HTERT RPE-1 (cell line): ENCODE measurements around the gene HK2.

Experiments used
- in situ Hi-C: fragments of 300-500 bp; cut with MboI; formaldehyde crosslinking; loops from 4 replicates; pipeline ENCODE4 v1.14.3; 2020; ENCODE audit warnings: low sequenced_read_pairs

Gene HK2

DNA sequence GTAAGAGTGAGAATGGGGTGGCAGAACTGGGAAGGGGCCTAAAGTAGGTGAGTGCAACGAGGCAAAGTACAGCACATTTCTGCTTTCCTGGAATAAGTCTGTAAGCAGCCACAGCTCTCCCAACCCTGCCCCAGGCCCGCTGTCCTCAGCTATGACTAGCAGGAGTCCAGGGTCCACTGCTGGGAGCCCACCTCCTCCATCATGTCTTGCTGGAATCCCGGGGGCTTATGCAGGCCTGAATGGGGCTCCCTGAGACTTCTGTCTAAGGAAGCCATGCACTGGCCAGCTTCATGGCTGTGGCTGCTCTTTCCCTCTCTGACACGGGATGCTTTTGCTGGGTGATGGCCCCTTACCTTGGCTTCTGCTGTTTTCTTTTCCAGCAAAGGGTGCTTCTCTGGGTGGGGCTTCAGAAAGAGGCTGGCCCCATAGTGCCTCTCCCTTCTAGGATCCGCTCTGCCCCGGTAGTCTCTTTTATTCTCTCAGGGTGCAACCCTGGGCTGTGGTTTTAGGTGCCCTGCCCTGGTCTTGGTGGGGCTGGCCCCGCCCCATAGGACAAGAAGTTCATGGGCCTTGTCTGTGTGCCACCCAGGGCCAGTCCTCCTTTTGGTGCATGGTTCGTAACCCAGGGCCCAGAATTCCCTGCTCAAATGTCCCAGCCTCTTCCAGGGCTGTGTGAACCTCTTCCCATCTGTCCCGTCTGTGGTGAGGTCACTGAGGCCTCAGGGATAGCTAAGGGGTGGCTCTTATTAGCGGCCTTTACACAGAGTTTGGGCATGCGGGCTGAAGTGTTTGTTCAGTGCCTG lies 90.7 kb downstream of the HK2 start:
- in situ Hi-C loops, result no loop called here

DNA sequence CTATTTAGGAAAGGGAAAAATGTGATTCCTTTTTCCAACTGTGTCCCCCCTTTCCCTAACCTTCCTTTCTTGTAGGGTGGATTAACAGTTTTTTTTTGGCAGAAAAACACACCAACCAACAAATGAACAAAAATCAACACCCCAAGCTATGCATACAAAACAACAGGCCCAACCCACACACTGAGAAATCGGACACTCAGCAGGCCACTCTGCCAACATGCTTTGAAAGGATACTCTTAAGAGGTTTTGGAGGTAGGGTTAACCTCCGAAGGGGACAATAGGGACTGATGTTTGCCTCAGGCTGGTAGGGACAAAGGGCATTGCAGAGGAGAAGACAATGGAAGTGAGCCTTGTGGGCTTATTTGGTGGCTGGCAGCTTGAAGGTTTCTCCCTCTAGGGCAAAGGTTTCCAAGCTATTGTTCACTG lies 91.4 kb downstream of the HK2 start:
- in situ Hi-C loops, result no loop called here

DNA sequence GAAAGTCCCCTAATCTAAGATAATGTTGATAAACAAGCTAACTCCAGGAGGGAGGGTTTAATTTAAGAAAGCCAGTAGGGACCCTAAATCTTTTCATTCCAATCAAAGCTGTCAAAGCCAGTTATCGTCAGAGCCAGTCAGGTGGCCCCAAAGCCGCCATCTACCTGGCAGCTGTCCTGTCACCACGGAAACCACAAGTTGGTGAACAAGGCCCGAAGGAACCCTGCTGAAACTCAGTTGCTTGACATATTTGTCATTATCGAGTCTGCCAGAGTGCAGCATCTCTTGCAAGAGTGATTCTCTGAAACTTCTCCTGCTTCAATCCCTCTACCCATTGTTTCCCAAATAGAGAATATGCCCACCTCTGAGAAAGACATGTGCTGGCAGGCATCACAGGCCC lies 93.7 kb downstream of the HK2 start:
- in situ Hi-C loops, result no loop called here

DNA sequence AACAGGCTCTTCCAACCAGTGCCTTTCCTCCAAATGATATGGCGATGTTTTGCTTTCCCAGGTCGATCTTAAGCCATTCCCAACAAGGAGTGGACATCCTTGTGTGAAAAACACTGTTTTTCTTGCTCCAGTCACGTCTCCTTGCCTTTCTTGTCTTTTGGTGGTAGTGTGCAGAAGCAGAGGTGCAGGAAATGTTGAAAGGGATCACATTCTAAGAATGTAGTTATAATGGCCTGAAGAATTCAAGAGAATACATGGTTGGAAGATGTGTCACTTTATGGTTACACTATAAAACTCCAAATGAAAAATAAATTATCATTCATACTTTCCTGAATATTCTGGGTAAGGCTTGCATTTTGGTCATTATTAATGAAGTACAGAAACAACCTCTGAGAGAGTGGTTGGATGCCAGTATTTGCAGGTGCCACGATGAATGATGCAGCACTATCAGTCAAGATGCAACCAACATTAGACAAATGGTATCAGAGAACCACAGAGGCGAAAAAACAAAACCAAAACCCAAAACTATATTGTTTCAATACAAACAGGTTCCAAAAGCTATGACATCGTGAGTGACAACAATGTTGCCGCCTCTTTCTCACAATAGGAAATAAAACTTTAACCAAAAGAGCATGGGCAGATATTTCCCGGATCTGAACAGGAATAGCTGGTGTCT lies 97.0 kb downstream of the HK2 start:
- in situ Hi-C loops, result no loop called here

DNA sequence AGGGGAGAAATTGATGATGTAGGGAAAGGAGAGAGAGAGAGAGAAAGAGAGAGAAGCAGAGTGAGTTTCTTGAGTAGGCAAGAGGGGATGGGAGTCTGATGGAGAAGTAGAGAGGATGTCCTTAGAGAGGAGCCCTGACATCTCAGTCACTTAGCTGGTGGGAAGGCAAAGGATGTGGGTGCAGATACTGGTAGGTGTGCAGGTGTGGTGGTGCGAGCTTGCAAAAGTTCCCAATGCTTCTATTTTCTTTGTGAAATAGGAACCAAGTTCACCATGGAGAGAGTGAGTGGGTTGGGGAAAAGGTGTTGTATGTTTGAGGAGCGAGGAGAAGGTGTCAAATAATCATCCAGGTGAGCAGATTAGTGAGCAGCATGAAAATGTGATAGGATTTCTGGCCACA lies 98.0 kb downstream of the HK2 start:
- in situ Hi-C loops, result no loop called here

DNA sequence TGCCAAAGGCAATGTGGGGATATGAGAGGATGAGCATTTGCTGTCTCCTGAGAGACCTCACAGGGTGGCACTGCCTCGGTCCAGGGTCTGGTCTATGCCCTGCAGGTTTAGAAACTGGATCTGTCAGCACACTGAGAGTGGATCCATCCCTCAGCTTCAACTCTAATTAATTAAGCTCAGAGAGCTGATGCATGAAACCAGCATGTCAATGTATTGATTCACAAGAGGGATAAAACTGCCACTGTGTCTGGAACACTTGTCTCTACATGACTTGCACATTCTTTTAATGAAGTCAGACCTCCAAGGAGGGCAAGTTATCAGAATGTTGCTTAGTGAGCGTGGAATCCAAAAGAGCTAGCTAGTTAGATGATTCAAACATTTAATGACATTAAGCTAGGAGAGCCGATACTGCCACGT lies 102.1 kb downstream of the HK2 start:
- in situ Hi-C loops, result no loop called here

DNA sequence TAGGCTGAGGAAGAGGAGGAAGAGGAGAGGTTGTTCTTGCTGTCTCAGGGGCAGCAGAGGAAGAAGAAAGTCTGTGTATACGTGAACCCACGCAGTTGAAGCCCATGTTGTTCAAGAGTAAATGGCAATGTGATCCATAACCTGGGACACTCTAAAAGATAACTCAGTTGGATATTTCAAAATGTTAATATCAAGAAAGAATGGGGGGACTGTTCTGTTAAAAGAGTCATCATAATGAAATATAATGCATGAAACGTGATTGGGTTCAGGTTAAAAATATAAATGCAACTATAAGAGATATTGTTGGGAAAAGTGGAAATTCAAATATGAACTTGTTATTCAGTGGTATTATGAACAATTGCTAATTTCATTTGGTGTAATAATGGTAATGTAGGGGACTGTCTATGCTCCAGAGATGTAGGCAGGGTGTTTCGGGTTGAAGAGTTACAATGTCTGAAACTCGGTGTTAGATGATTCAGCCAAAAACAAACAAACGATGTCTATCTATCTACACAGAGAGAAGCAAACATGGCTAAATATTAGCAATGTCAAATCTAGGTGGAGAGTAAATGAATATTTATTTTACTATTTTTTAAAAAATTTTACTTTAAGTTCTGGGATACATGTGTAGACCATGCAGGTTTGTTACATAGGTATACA lies 103.4 kb downstream of the HK2 start:
- in situ Hi-C loops, result no loop called here

DNA sequence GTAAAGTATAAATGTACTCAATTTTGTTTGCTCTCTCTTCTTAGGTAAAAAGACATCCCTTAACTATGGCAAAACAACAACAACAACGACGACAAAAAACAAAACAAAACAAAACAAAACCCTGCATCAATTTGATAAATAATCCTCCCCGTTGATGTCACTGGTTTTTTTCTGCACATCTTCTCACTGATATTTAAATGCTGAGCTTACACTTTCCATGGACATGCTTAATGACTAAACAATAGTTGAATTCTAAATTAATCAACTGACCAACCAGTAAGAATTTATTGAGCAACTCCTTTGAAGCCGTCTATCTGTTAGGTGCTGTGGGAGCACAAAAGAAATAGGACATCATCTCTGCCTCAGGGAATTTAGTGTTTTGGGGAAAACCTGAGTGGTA lies 104.3 kb downstream of the HK2 start:
- in situ Hi-C loops, result no loop called here

DNA sequence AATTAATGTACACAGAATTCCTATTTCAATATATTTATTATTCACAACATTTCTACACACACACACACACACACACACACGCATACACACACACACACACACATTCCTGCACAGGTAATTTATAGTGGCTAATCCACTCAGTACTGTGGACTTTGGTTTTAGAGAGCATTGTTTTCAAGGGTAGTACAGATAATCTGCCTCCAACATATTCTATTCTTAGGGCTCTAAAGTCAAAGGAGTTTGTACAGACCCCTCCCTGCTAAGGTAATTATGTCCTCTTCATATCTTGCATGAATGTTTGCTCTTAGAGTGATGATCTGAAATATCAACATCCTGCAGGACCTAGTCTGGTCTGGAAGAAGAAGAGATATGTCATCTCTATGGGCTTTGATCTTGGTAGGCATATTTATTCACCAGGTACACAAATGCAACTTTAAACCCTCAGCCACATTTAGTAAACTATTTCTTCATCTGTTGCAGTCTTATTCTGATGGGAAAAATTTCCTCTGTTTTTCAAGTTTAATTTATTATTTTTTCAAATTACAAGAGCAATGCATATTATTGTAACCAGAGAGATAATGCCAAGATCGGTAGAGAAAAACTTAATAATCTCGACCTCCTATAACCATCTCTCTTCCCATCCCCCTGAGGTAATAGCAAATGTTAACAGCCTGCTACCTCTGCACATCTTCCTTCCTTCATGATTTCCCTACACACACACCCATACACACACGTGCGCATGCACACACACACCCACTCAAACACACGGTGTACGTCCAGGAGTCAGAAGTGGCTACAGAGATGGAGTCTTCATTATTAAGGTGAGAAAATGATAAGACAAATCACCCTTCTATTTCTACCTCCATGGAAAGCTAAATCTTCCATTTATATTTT lies 106.2 kb downstream of the HK2 start:
- in situ Hi-C loops, result no loop called here

DNA sequence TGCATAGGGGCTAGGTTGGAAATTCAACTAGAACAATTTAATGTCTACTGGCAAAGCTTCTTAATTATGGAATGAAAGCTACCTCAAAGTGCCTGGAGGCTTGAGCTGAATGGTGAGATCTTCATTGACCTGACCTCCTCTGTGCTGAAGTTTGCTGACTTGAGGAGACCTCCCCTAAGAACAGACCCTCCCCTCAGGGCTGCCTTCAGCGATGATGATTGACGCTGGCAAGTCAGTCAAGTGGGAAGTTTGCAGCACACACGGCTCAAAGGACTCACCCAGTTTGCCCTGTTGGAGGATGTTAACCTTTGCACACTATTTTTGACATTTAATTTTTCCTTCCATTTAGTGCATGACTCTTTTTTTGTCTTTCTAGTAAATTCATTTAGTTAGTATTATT lies 107.4 kb downstream of the HK2 start:
- in situ Hi-C loops, result no loop called here

DNA sequence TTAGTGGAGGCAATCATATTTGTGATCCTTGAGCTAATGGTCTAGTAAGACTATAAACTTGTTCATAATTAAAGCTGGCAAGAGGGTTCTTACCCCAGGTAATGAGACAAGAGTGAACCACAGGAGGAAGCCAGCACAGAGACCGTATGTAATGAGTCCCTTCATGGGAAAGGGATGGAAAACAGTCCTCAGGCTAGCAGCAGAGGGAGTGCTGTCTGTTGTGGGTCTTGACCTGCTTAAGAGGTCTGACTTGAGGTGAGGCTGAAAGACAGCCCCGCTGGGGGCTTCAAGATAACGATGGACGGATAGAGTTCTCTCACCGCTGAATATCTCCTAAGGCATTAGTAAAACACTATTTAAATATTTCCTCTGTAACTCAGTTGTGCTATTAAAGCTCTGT lies 108.3 kb downstream of the HK2 start:
- in situ Hi-C loops, result no loop called here
